ENCODE results near the gene TESMIN.

DNA sequence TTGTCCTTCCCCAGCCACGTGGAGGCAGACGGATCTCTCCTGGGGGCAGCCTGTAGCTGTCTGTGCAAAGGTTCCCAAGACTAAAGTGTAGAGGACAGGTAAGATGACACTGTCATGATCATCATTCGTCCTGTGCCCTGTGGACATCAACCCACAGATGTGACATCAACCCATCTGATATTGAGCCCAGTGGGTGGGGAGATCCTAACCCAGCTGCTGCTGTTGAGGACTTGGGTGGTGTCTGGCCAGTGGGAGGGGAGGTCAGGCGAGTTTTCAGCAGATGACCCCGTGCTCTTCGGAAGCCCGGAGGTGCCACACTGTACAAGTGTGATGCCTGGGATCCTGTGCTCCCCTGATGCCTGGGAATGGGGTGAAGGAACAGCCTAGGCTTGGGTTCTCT is 68.2 kb downstream of the TESMIN start:
- TF ChIP-seq CREM (CRISPR knock-in tag; IDR thresholded peaks at IDR 0.05): no peak
- TF ChIP-seq, protein P1, sequence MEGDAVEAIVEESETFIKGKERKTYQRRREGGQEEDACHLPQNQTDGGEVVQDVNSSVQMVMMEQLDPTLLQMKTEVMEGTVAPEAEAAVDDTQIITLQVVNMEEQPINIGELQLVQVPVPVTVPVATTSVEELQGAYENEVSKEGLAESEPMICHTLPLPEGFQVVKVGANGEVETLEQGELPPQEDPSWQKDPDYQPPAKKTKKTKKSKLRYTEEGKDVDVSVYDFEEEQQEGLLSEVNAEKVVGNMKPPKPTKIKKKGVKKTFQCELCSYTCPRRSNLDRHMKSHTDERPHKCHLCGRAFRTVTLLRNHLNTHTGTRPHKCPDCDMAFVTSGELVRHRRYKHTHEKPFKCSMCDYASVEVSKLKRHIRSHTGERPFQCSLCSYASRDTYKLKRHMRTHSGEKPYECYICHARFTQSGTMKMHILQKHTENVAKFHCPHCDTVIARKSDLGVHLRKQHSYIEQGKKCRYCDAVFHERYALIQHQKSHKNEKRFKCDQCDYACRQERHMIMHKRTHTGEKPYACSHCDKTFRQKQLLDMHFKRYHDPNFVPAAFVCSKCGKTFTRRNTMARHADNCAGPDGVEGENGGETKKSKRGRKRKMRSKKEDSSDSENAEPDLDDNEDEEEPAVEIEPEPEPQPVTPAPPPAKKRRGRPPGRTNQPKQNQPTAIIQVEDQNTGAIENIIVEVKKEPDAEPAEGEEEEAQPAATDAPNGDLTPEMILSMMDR (IDR thresholded peaks at IDR 0.05): no peak
